Adrenal gland (tissue), 5 donors: Measurements from ENCODE around the gene DDC.

ENCODE experiments used
- CTCF ChIP-seq, 6 experiments: fragments of 450-650 bp in 4 of 6; fragments of 200-600 bp in 2 of 6; sonication (generic) in 1 of 6; IDR thresholded peaks; 1 replicate in 5 of 6; 2 replicates in 1 of 6; pipeline versions ENCODE4 v1.5.1 to v1.8.0; 2016 to 2021; ENCODE audit warnings: antibody characterized with exemption in 6 of 6, mild to moderate bottlenecking in 2 of 6, moderate library complexity in 1 of 6
- POLR2A ChIP-seq, 2 donors: fragments of 450-650 bp; IDR thresholded peaks; one replicate each; pipeline ENCODE4 v1.6.1; 2017; ENCODE audit warnings: antibody characterized with exemption in 2 of 2, mild to moderate bottlenecking in 2 of 2, moderate library complexity in 1 of 2
- donor health status: DM: no; HTN: no; CAD: no.

DNA sequence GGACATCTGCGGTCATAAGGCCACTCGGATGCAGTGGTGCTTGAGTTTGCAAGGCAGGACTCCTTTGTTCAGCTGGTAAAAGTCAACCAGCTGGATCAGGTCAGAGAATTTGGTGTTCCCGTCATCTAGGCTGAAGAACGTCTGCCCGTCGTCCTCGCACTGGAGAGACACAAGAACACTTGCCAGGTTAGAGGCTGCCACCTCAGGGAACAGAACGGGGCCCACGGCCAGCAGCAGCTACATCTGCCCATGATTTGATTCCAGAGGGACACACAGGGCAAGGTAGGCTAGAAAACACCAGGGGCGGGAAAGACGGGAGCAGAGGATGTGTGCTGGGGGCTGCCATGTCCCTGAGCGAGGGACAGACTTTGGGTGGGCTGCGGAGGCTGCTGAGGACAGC, 27.7 kb upstream of the DDC start:
- no peak for TF ChIP-seq CTCF (IDR thresholded peaks at IDR 0.05)
- no peak for TF ChIP-seq POLR2A (IDR thresholded peaks at IDR 0.05)
